Suprapubic skin (tissue), 4 donors: ENCODE measurements around the gene RBMS1.

Experiments used
- POLR2A ChIP-seq, 2 donors: fragments of 450-650 bp; IDR thresholded peaks; one replicate each; pipeline ENCODE4 v1.6.1; 2017; ENCODE audit warnings: antibody characterized with exemption in 2 of 2, mild to moderate bottlenecking in 2 of 2, moderate library complexity in 2 of 2
- POLR2AphosphoS5 ChIP-seq, 3 donors: sonication (generic); formaldehyde crosslinking; IDR thresholded peaks; one replicate each; pipeline ENCODE4 v1.6.1; 2017; ENCODE audit warnings: antibody characterized with exemption in 3 of 3
- TF ChIP-seq, protein P1 (sequence below), 2 donors: fragments of 200-600 bp in 1 of 2; fragments of 450-650 bp in 1 of 2; sonication (generic) in 1 of 2; IDR thresholded peaks; one replicate each; pipeline ENCODE4 v1.5.1; 2016 to 2019; ENCODE audit warnings: antibody characterized with exemption in 2 of 2, mild to moderate bottlenecking in 1 of 2, moderate library complexity in 1 of 2

DNA sequence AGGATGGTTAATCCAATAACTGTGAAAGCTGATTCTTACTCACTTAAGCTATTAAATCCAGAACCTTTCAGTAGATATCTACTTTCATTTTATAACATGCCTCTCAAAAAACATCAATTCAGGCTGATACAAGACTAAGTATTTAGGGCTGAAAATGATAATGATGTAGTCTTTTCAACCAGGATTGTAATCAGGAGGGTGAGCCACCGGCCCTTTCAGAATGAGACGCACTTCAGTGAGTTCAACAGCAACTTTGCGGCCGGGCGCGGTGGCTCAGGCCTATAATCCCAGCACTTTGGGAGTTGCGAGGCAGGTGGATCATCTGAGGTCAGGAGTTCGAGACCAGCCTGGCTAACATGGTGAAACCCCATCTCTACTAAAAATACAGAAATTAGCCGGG lies 30.4 kb downstream of the RBMS1 start:
- TF ChIP-seq, protein P1, sequence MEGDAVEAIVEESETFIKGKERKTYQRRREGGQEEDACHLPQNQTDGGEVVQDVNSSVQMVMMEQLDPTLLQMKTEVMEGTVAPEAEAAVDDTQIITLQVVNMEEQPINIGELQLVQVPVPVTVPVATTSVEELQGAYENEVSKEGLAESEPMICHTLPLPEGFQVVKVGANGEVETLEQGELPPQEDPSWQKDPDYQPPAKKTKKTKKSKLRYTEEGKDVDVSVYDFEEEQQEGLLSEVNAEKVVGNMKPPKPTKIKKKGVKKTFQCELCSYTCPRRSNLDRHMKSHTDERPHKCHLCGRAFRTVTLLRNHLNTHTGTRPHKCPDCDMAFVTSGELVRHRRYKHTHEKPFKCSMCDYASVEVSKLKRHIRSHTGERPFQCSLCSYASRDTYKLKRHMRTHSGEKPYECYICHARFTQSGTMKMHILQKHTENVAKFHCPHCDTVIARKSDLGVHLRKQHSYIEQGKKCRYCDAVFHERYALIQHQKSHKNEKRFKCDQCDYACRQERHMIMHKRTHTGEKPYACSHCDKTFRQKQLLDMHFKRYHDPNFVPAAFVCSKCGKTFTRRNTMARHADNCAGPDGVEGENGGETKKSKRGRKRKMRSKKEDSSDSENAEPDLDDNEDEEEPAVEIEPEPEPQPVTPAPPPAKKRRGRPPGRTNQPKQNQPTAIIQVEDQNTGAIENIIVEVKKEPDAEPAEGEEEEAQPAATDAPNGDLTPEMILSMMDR (IDR thresholded peaks at IDR 0.05), result no peak
- TF ChIP-seq POLR2AphosphoS5 (IDR thresholded peaks at IDR 0.05) (no peak), POLR2A (IDR thresholded peaks at IDR 0.05) (no peak)
